GM19193 (cell line): ENCODE results near the gene PRR33.

ENCODE experiments used
- POLR2A ChIP-seq: IDR thresholded peaks from 4 replicates; pipeline ENCODE4 v1.6.1; 2011; ENCODE audit not compliant: insufficient read depth, insufficient read length; ENCODE audit errors: extremely low read depth

PRR33 gene

GRCh38 chr11:1923201-1923956, 31.7 kb upstream of the PRR33 start:
- no peak for TF ChIP-seq POLR2A

GRCh38 chr11:1922481-1923081, 30.9 kb upstream of the PRR33 start:
- TF ChIP-seq POLR2A = no peak

GRCh38 chr11:1921574-1922141, 30.0 kb upstream of the PRR33 start:
- no peak for TF ChIP-seq POLR2A

GRCh38 chr11:1920909-1921573, 29.3 kb upstream of the PRR33 start:
- no peak for TF ChIP-seq POLR2A

- TF ChIP-seq POLR2A = no peak
These were observed 28.6 kb upstream of the PRR33 start for GRCh38 chr11:1920128-1920908.

- no peak for TF ChIP-seq POLR2A
These were observed 27.9 kb upstream of the PRR33 start, which contains the start of gene TNNT3 for GRCh38 chr11:1919391-1920127. TSS of gene TNNT3 (plus strand) at chr11:1919703. CDS start at chr11:1922875, 3,172 bp downstream.

DNA sequence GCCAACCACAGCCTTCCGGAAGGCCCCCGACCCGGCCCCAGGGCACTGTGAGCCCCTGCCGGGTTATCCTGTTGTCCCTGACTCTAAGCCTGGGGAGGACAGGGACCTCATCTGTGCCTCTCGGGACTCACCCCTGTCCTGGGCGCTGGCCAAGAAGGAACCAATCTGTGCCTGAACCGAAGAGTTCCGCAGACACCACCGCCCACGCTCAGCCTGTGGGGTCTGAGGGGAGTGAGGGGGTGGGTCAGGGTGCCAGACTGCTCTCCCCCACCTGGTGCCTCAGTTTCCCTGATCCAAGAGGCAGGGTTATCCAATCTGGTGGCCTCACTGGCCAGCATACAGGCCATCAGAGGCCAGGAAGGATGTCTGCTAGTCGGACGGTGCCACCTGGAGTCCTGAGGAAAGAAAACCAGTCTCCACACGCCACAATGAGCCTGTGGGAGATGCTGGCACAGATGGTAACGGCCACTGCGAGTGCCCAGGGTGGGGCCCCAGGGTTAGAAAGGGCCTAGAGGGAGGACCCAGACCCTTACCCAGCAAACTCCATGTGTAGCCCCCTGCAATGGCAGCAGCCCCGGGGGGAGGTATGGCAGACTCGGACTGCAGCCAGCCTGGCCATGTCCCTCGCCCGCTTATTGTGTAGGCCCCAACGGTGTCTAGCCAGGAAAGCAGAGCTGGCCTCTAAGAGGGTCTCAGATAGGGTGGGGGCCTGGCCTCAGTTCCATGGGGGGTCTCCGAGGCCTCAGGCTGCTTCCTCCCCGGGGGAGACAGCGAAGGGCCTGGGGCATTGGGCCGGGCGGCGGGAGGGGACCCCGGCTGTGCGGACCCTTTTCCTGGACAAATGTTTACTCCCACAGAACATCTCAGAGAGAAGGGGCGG, 27.0 kb upstream of the PRR33 start:
- TF ChIP-seq POLR2A = no peak

- no peak for TF ChIP-seq POLR2A
These were observed 26.1 kb upstream of the PRR33 start for GRCh38 chr11:1917523-1918435.

DNA sequence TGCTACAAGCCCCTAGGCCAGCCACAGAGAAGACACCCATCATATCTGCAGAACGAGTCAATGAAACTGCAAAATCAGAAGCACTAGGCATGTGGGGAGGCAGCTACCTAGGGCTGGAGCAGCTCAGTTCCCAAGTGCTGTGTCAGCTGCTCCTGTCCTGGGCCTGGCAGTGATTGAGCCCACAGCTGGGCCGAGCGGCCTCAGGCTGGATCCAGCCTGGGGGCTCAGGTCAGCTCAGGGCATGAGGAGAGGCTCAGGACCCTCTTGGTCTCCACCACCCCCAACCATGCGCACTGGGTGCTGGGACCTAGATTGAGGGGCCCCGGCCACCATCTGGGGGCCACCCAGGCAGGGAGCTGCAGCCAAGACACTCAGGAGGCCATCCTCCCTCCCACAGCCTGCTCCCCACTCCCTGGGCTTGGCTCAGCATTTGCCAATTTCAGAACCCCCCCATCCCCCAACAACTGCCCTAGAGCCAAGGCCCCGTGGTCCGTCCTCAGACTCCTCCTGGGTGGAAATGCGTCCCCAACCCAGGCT, 25.4 kb upstream of the PRR33 start:
- TF ChIP-seq POLR2A = no peak

DNA sequence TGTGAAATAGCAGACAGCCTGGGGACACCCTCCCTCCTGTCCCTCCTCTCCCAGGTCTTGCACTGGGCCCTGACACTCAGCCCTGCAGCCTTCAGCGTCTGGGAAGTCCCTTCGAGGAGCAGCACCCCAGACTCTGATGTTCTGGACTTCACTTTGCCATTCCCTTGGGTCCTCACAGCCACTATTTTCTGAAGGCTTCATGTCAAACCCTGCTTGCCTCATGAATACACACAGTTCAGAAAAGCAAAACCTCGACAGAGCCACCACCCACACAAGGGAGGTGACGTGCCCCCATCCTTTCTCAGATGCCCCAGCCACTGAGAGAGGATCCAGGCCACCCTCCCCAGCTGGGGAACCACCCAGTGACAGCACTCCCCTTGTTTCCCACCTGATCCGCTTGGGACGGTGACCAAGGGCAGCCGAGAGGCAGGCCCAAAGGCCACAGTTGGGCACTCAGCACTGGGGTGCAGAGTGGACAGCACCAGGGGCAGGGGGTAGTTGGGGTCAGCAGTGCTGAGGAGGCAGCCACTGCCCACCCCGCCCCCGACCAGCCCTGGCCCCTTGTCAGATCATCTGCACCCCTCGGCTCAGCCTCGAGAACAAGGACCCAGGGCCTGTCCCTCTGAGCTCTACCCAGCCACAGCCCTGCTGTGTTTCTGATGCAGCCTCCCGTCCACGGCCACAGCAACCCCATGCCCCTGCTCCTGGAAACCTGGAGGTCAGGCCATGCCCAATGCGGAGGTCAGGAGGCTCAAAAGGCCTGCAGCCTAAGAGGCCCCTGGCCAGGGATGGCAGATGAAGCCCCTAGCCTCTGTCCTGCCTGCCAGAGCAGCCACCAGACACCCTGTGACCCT, 24.7 kb upstream of the PRR33 start:
- peak; percentile 32 for TF ChIP-seq POLR2A

GRCh38 chr11:1915795-1916131, 24.1 kb upstream of the PRR33 start:
- no peak for TF ChIP-seq POLR2A

GRCh38 chr11:1913271-1914060, 21.8 kb upstream of the PRR33 start:
- TF ChIP-seq POLR2A = no peak
